Measurements from ENCODE around the gene FAM72A. TPM values are rescaled to one million over a fixed set of nuclear protein-coding genes. Genes with fewer than 3 reads are reported as not detected.
"Not testable (repeated sequence)": the region's sequence is repeated elsewhere in the genome, so short reads cannot be mapped to it uniquely, and the experiment has no call there.

The FAM72A gene
- 22.1 and 24.7 TPM in 2 replicates for total RNA-seq

DNA sequence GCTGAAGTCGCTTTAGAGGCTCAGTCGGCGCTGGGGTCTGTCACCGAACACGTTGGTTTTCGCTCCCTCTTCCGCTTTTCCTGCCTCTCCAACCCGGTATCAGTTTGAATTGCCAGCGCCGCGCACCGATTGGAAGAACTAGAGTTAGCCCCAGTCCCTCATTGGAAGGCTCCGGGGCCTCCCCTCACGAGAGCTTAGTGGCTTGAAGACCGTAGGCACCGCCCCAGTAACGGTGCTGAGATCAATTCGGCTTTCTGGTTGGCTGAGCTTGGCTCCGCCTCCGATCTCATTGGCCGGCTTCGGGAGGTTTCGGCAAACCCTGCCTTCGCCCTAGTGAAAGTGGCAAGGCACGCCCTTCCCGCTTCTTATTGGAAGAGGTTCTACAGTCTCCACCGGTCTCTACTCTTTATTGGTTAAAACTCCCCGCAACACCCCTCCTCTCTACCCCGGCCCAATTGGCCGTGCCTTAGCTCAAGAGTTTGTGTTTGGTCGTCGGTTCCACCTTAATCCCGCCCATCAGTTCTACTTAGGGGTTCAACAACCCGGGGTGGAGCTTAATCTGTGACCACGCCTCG, at the start of gene FAM72A:
Gene FAM72A, minus strand, starts transcription at position 51 of the 575 bp plus-strand sequence. CDS start 814 bp downstream, outside the sequence.
- intact Hi-C loops (cut with micrococcal nuclease): loop anchor here (5.0 kb wide), 1 partner anchor 359 kb away; no protein-coding TSS in a partner anchor

DNA sequence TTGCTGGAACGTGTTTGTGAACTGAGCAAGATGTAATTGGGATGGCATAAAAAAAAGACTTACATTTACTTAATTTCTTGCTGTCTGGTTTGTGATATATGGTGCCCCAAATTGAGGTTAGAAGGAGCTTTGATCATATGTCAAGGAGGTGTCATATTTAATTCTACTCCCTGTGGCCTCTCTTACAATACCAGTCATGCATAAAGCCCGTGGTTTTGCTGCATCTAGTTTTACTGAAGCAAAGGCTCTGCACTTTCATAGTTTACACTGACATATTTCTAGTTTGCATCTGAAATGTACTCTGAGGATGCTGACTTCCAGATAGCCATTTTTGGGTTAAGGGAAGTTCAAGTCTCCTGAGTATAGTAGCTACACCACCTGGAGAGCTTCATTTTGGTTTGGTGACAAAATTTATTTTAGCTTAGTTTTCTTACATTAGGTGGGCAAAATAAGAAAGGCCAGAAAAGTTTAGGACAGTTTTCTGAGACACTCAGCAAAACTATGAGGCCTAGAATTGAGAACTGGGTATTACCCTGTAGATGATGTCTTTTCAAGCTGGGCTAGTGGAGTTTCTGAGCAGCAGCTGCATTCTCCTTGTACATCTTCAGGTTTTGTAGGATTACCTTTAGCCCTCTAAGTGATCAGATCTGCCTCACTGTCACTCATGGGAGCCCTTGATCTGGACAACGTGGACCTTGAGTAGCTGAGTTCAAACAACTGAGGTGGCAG, 48.5 kb upstream of the FAM72A start:
- intact Hi-C loops (cut with micrococcal nuclease): not testable (repeated sequence)

GRCh38 chr1:206246129-206246886, 43.7 kb upstream of the FAM72A start:
- intact Hi-C loops (cut with micrococcal nuclease): not testable (repeated sequence)

- intact Hi-C loops (cut with micrococcal nuclease): not testable (repeated sequence)
Measured at GRCh38 chr1:206245479-206245878, 42.8 kb upstream of the FAM72A start.

GRCh38 chr1:206243335-206243734, 40.7 kb upstream of the FAM72A start:
- intact Hi-C loops (cut with micrococcal nuclease): not testable (repeated sequence)

DNA sequence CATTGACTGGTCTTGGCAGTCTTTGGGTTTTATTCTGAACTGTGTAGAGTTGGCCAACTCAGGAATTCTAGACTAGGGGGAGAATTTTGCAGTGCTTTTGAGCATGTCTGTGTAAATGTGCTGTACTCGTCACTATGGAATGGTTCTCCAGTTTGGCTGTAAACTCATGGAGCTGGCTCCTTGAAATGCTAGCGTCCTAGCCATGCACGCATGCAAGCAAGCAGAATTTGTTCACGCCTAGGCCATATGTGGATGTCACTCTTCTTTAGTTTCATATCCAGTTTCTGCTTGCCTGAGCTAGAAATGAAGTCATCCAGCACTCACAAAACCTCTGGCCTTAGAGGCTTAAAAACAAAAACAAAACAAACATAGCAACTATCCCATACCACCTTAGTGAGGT, 37.6 kb upstream of the FAM72A start:
- intact Hi-C loops (cut with micrococcal nuclease): not testable (repeated sequence)

GRCh38 chr1:206235190-206235589, 32.6 kb upstream of the FAM72A start:
- intact Hi-C loops (cut with micrococcal nuclease): not testable (repeated sequence)

DNA sequence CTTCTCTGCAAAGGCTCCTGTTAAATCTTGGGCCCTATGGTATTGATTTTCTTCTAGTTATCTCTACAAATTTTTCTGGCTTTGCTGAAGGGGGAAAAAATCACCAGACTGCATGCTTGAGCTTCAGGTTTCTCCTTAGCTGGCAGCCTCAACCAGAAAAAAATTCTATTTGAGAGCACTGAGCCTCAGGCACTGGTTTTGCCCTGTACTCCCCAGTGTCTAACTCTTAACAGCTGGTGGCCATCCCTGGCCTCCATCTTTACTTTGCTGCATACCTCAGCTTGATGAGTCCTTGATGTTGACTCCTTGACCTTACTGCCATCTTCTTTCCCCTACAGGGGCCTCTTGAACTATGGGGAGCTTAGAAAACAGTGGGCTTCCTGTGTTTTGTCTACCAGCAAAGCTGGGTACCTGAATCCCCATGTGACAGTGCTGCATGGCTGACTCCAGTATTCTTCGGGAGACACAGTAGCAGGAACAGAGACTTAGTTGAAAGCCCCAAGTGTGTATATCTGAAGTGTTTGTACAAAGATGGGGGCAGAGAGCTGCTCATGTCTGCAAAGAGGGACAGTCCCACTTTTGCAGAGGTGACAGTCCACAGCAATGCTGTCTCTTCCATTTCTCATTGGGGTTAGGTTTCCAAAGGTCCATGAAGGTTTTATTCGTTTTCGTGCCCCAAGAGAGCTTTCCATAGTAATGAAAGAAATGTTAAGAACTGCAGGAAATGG, 31.7 kb upstream of the FAM72A start:
- intact Hi-C loops (cut with micrococcal nuclease): not testable (repeated sequence)

DNA sequence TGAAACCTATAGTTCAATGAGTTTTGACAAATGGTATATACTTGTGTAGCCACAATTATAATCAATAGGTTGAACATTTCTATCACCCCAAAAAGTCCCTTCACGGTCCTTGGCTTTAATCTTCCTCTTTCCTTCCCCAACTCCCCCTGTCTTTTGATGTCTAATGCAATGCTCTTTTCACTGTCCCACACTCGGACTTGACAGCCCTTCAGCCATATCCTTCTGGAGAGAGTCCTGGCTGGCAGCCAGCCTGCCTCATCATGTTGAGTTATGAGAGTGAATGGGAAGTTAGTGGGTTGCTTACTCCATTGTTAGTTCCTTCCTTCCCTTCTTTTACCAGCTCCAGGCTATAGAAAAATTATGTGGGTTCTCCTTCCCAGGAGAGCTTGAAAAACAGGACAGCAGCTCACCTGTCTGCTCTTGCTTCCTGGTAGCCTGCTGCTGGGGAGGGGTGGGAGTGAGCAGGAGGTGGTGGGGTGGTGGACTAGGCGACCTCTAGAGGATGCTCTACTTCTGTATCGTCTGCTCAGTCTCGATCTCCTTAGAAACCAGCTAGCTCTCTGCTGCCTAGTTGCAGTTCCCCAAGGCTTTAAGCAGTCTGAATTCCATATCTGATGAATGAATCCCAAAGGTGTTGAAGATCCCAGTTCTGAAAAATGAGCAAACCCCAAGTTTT, 30.5 kb upstream of the FAM72A start:
- intact Hi-C loops (cut with micrococcal nuclease): not testable (repeated sequence)

GRCh38 chr1:206231989-206232388, 29.4 kb upstream of the FAM72A start:
- intact Hi-C loops (cut with micrococcal nuclease): not testable (repeated sequence)

GRCh38 chr1:206229286-206229685, 26.6 kb upstream of the FAM72A start:
- intact Hi-C loops (cut with micrococcal nuclease): not testable (repeated sequence)

GRCh38 chr1:206226886-206227285, 24.2 kb upstream of the FAM72A start:
- intact Hi-C loops (cut with micrococcal nuclease): not testable (repeated sequence)

- intact Hi-C loops (cut with micrococcal nuclease): not testable (repeated sequence)
Measured at GRCh38 chr1:206225386-206225785, 22.7 kb upstream of the FAM72A start.

DNA sequence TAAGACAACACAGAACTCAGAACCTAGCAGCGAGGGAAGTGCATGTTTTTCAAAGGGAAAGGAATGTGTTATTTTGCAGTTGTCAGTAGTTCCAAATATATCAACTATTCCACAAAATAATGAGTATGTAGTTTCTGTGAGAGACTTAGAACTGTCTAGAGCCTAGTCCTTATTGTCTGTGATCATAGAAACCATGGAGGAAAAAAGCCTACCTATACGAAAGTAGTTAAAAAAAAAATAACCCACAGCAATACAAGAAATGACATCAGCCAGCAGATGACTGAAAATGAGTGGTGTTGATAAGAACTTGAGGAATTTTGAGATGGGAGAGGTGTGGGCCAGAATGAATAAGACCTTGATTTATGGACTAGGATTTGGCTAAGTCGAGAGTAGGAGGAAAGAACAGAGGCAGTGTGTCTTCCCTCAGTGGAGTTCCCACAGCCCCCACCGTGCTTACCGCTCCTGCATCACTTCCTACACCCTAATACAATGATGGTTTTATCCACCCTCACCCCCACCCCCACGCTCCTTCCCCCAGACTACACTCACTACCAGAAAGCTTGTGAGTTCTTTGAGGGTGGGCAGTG, 21.6 kb upstream of the FAM72A start:
- intact Hi-C loops (cut with micrococcal nuclease): not testable (repeated sequence)

DNA sequence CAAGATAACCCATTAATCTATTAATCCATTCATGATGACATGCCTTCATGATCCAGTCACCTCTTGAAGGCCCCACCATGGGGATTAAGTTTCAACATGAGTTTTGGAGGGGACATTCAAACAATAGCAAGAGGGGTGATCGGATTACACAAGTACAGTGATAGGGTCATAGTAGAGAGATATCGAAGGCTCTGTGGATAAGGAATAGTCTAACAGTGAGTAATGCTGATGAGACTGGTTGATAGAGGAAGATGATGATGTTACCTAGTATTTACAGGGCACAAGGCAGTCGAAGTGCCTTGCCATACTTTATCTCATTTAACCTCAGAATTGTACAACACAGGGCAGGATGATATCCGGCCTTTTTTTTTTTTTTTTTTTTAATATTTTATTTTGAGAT, 18.9 kb upstream of the FAM72A start:
- intact Hi-C loops (cut with micrococcal nuclease): not testable (repeated sequence)

DNA sequence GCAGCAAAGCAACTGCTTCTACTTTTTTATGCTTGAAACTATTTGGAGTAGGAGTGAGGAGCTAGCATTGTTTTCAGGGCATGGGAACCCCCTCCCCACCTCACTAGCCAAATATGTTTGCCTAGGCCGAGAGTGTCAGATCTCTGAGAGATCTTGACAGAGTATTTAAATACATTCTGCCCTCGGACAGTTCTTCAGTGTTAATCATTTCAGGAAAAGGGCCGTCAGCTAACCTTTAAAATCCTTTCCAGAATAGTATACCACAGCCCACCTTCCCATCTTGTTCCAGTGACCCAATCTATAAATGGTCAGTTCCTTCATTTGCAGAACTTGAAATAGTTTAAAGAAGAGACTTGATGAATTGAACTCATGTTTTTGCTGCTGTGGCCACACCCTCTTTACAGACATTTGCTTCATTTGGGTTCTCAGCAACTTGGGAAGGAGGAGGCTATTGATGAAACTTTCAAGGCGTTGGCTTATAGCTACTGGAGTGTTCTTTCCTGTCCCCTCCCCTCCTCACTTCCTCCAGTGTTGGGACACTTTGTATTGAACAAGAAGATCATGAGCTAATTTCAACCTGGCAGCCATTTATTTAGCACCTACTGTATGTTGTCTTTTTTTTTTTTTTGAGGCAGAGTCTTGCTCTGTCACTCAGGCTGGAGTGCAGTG, 17.8 kb upstream of the FAM72A start:
- intact Hi-C loops (cut with micrococcal nuclease): not testable (repeated sequence)

GRCh38 chr1:206219514-206220331, 17.1 kb upstream of the FAM72A start:
- intact Hi-C loops (cut with micrococcal nuclease): not testable (repeated sequence)

DNA sequence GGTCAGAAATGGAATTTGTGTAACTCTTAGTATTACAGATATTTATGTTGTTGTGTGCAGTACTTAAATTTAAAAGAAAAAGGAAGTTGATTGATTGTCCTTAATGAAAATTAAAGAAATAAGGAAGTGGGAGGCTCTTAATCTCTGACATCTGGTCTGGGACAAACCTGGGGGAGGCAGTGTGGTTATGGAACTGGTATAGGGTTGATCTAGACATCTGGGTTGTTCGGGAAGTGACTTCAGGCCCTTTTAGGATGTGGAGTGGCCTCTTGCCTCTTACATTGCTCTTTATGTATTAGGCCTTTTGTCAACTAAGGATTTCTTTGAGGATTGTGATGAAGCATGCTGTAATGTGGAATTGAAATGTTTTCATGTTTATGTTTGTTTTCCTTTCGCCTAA, 16.1 kb upstream of the FAM72A start:
- intact Hi-C loops (cut with micrococcal nuclease): not testable (repeated sequence)

GRCh38 chr1:206218285-206218684, 15.6 kb upstream of the FAM72A start:
- intact Hi-C loops (cut with micrococcal nuclease): not testable (repeated sequence)
